GM12873 (cell line): ENCODE measurements around the gene OSBPL8.
A peak's percentile ranks its signal among the peaks of the same experiment; 100 is the strongest.

ENCODE experiments used
- TF ChIP-seq, protein P1 (sequence below): IDR thresholded peaks from 2 replicates; pipeline ENCODE4 v1.5.1; 2012; ENCODE audit warnings: low read depth, mild to moderate bottlenecking, moderate library complexity, low read length, control low read depth; ENCODE audit not compliant: insufficient read depth; ENCODE audit errors: missing control alignments

OSBPL8 gene

DNA sequence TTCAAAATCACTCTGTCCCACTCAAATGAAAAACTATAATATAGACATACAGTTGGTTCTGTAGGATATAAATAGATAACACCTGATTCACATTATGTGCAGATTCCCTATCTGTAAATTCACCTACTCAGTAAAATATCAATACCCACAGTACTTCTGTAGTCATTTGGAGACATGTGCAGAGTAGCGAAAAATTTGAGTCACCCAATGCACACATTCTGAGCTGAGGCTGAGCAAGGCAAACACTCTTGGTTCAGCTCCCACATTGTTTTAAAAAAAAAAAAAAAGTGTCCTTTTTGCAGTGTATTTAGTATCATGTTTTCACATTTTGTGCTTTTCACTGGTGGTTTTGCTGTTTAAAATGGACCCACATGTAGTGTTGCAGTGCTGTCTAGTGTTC lies 184.1 kb downstream of the OSBPL8 start:
- TF ChIP-seq, protein P1, sequence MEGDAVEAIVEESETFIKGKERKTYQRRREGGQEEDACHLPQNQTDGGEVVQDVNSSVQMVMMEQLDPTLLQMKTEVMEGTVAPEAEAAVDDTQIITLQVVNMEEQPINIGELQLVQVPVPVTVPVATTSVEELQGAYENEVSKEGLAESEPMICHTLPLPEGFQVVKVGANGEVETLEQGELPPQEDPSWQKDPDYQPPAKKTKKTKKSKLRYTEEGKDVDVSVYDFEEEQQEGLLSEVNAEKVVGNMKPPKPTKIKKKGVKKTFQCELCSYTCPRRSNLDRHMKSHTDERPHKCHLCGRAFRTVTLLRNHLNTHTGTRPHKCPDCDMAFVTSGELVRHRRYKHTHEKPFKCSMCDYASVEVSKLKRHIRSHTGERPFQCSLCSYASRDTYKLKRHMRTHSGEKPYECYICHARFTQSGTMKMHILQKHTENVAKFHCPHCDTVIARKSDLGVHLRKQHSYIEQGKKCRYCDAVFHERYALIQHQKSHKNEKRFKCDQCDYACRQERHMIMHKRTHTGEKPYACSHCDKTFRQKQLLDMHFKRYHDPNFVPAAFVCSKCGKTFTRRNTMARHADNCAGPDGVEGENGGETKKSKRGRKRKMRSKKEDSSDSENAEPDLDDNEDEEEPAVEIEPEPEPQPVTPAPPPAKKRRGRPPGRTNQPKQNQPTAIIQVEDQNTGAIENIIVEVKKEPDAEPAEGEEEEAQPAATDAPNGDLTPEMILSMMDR: no peak

DNA sequence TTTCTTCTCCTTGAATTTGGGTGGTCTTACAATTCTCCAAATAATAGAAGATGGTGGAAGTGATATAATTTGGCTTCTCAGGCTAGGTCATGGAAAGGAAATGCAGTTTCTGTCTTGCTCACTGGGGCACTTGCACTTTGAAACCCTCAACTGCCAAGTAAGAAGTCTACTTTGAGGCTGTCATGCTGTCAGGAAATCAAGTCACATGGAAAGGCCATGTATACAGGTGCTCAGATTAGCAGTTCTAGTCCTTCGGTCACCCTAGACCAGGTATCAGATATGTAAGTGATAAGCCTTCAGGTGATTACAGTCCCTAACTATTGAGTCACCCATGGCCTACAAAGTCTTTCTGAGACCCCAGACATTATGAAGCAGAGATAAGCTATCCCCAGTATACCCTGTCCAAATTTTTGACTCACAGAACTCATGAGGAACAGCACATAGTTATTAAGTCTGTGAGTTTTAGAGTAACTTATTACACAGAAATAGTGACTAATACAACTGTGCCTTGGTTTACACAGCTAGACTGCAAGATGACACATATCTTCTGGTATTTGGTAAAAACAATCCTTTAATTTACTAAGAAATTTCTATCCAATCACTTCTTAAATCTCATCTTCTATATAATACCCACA lies 185.1 kb downstream of the OSBPL8 start:
- TF ChIP-seq, protein P1: no peak

DNA sequence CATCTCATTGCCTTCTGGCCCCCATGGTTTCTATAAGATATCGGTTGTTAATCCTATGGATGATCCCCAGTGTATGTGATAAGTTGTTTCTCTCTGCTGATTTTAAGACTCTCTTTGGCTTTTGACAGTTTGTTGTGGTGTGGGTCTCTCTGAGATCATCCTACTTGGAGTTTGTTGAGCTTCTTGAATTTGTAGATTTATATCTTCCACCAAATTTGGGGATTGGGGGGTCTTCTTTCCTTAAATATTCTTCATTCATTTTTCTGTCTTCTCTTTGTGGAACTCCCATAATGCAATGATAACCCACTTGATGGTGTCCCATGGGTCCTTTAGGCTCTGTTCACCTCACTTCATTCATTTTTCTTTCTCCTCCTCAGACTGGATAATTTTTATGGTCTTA lies 191.3 kb downstream of the OSBPL8 start:
- TF ChIP-seq, protein P1: no peak

DNA sequence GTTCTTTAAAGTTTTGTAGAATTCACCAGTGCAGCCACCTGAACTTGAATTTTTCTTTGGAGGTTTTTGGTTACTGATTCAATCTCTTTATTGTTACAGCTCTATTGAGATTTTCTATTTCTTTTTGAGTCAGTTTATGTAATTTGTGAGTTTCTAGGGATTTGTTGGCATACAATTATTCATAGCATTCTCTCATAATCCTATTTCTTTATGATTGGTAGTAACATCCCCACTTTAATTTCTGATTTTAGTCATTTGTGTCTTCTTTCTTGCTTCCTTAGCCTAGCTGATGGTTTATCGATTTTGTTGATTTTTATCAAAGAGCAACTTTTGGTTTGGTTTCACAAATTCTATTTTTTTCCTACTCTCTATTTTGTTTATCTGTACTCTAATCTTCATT lies 193.4 kb downstream of the OSBPL8 start:
- TF ChIP-seq, protein P1: no peak

DNA sequence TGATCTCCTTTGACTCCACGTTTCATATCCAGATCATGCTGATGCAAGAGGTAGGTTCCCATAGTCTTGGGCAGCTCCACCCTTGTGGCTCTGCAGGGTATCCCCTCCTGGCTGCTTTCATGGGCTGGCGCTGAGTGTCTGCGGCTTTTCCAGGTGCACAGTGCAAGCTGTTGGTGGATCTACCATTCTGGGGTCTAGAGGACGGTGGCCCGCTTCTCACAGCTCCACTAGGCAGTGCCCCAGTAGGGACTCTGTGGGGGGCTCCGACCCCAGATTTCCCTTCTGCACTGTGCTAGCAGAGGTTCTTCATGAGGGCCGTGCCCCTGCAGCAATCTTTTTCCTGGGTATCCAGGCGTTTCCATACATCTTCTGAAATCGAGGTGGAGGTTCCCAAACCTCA lies 199.3 kb downstream of the OSBPL8 start:
- TF ChIP-seq, protein P1: no peak

DNA sequence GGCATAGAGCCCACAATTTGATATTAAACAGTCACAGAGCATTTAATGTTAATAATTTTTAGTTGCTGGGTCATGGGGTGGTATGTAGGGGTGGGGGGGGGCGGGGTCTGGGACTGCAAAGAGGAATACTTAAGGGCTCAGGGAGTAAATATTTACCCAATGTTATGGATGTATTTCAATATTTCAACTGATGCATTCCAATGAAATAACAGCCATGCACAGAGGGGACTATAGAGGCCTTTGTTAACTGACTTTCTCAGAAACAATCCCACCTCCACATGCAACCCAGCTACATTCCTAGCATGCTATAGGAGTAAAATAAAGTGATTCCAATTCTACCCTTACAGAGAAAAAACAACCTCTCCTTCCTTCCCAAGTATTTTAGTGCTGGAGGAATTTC lies 203.5 kb downstream of the OSBPL8 start:
- TF ChIP-seq, protein P1: no peak

DNA sequence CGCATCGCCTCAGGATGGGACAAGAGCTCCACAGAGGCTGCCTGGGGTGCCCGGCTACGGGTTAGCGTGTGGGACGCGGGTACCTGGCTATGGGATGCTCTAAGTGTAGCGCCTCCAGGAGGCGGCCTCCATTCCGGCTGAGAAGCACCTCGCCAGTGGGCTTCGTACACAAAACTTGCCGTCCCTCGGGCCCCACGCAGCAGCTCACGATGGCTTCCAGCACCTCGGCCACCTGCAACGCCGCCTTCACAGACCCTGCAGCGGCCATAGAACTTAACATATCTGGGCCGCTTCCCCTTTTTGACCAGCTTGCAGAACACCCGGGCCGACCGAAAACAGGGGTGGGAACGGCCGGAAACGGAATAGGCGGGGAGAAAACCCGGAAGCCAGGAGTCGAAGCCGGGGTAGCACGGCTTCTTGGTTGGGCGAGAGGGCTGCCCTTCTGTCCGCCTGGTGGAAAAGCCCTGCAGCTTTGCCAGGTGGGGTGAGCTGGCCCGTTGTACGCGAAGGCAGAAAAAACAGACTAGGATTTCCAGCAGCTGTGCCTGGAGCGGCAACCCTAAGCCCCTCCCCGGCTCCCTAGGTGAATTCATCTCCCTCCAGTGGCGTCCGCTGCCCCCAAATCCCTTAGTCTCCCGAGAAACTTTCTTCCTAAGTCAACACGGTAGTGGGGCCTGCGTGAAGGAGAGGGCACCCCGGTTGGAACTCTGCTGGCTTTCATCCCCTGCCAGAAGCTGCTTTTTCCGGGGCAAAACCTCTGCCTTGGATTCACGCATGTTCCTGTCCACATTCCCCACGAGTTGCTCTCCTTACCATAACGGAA lies 211.3 kb downstream of the OSBPL8 start, which contains the start of gene BBS10:
Gene BBS10, minus strand, starts transcription at position 337 of the 823 bp plus-strand sequence. Its CDS starts 57 bp downstream, at position 280.
- TF ChIP-seq, protein P1: peak; percentile 41
